HG03571 (cell line): ENCODE results near the gene EIF3M.
A peak's percentile ranks its signal among the peaks of the same experiment; 100 is the strongest.

ENCODE experiments used
- ATAC-seq: cut with Tn5 transposase; IDR thresholded peaks from one replicate; pipeline ENCODE4 v1.9.1; 2021; ENCODE audit not compliant: unreplicated experiment

Gene EIF3M

GRCh38 chr11:32583459-32584271 lies at the start of gene EIF3M:
Gene EIF3M, plus strand, starts transcription at chr11:32583831. Its CDS starts 57 bp downstream, at chr11:32583888.
- peak; percentile 96 for ATAC-seq

- no peak for ATAC-seq
These were observed 44.8 kb upstream of the EIF3M start for GRCh38 chr11:32538804-32539203.

DNA sequence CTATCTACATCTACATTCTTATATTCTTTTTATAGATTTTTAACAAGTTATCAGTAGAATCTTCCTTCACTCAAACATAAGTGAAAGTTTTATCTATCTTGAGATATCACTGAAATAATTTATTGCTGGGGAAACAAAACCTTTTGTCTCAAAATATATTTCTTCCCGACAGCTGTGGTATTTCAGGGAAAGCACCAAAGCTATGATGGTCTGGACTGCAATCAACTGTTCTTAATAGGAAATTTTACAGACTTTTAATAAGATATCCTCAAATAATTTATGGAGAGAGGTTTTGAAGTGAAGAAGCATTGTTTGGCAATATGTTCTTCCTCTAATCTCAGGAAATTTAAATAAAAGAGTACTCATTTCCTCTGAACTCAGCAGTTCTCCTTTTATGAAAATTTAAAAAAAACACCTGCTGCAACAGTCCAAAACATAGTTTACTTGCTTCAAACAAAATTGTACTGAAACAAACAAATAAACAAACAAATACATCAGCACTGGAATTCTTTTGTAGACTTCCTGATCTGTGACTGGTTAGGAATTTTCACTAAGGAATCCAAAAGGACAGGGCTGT lies 33.9 kb upstream of the EIF3M start:
- no peak for ATAC-seq

DNA sequence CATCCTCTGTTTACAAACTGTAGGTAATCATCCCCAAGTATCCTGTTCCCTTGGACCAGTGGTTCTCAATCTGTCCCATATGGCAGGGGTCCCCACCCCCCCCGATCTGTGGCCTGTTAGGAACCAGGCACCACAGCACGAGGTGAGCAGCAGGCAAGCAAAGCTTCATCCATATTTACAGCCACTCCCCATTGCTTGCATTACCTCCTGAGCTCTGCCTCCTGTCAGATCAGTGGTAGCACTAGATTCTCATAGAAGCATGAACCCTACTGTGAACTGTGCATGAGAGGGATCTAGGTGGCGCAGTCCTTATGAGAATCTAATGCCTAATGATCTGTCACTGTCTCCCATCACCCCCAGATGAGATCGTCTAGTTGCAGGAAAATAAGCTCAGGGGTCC lies 33.4 kb upstream of the EIF3M start:
- no peak for ATAC-seq

- ATAC-seq: no peak
These were observed 28.5 kb upstream of the EIF3M start for GRCh38 chr11:32555091-32555490.

- ATAC-seq: no peak
These were observed 27.7 kb upstream of the EIF3M start for GRCh38 chr11:32555895-32556294.

DNA sequence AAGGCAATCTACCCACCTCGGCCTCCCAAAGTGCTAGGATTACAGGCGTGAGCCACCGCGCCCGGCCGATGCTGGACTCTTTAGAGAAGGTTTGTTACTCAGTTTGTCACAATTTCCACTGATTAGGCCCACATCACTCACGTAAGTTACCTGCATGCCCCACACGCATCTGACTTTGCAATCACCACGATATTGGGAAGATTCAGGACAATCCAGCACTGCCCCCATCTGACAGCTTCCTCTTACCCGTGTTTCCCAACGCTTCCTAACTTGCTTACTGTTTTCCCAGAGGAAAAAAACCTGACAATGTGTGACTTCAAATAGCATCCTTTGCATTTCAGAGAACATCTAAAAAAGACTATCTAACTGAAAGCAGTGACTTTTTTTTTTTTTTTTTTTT lies 21.8 kb upstream of the EIF3M start:
- no peak for ATAC-seq

DNA sequence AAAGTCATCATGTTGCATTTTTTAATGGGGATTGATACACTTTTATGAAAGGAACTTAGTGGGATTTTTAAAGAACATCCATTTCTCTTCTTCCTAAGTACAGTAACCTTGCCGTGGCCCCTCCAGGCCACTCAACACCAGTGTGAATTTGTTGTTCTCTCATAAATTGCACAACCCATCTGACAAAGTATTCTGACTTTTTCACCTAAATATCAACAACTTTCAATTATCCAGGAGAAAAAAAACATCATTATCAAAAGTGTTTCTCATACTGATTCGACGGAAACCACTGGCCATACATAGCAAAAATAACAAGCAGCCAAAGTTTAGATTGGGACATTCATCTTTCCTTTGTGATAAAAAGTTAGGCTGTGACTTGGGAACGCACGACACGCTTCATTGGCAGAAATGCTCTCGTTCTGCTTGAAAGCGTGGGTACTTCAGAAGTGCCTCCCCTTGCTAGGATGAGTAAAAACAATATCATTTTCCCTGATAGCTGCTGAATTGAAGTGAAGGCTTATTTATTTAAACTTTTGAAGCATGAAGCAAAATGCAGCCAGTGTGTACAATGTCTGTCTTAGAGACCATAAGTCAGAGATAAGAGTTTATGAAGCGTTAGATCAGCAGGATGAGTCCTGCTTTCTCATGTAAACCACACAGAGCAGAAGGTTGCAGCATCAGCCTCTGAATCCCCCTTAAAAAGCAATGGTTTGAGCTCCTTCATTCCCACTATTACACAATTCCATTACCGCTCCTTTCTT lies 20.6 kb upstream of the EIF3M start:
- ATAC-seq: no peak

DNA sequence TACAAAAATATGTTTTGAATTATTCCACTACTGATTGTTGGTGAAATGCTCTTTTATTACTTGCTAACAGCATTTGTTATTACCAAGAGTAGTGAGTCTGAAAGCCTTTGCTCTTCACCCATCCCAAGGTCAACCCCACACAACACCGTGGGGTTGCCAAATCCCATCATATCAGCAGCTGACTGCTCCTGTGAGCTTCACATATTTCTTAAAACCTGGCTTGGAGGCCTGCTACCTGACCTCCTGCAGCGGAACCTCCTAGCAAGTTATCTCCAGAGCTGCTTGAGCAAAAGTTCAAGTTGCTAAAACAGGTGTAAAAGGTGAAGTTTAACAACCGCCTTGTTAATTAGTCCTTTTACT lies 20.1 kb upstream of the EIF3M start:
- no peak for ATAC-seq

- no peak for ATAC-seq
These were observed 17.1 kb upstream of the EIF3M start for GRCh38 chr11:32566517-32566916.

DNA sequence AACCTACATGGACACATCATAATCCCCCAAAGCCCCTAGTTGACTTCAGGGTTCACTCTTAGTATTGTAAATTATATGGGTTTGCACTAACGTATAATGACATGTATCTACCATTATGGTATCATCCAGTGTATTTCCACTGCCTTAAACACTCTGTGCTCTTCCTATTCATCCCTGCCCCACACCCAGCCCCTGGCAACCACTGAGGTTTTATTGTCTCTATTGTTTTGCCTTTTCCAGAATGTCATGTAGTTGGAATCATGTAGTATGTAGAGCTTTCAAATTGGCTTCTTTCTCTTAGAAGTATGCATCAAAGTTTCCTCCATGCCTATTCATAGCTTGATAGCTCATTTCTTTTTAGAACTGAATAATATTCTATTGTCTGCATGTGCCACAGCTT lies 16.5 kb upstream of the EIF3M start:
- ATAC-seq: no peak

- no peak for ATAC-seq
These were observed 14.2 kb upstream of the EIF3M start for GRCh38 chr11:32569313-32569881.

DNA sequence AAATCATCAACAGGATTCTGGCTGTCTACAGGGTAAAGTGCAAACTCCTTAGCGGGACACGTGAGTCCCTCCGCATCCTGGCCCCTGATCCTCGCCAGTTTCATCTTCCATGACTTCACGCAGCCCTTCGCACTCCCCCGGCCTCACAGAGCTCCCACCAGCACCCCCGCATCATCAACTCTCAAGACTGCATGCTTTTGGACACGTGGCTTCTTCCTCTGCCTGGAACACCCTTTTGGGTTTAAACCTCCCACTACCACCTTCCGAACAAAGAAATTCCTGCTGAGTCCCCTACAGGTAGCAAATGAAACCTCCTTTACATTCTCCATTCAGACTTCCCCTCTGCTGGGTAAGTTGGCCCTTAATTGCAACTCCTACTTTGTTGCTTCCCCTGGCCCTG lies 12.6 kb upstream of the EIF3M start:
- ATAC-seq: no peak

DNA sequence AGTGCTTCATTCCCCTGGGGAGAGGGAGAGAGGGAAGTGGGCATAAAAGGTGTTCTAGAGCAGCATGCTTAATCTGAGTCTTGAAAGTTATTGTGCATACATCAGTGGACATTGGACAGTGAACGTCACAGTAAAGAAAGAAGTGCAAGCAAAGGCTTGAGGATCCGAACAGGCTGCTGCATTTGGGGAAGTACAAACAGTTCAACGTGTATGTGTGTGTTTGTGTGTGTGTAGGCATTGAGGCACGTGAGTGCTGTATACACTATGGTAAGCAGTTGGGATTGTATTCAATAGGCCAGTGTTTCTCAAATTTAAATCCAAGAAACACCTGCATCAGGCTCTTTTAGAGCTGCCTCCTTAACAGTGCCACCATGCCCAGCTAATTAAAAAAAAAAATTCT lies 10.4 kb upstream of the EIF3M start:
- ATAC-seq: no peak

- ATAC-seq: no peak
These were observed 9.2 kb upstream of the EIF3M start for GRCh38 chr11:32574421-32574820.

GRCh38 chr11:32575070-32575469 lies 8.6 kb upstream of the EIF3M start:
- no peak for ATAC-seq

DNA sequence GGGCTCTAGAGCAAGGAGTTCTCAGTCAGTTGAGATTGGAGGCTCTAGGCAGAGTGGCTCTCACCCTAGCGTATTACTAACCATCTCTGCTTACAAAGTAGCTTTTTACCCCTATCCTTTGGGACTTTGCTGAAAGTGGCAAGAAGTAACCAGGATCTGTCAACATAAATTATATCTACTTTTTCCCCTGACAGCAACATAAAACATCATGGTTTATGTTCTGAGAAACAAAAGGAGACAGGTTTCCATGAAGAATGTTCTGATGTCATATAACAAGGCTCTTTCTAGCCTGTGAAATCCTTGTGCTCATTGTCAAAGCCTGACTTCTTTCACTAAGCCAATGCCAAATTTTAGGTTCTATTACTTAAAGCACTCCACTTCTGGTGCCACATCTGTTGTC lies 7.2 kb upstream of the EIF3M start:
- no peak for ATAC-seq

DNA sequence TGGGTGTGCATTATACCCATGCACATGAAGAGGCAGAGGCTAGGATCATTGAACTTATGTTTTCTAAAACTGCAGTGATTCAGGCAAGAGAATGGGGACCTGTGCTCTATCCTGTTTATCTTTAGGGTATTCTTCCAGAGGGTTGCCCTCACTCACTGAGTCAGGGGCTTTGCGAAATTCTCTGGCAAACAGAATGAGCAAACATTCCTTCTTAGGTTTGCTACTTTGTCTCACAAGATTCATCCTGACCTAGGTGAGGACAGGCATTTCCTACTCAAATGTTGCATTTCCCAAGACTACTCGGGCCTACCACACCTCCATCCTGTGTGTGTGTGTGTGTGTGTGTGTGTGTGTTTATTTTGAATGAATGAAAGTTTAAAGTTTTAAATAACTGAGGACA lies 2.7 kb upstream of the EIF3M start:
- ATAC-seq: no peak

DNA sequence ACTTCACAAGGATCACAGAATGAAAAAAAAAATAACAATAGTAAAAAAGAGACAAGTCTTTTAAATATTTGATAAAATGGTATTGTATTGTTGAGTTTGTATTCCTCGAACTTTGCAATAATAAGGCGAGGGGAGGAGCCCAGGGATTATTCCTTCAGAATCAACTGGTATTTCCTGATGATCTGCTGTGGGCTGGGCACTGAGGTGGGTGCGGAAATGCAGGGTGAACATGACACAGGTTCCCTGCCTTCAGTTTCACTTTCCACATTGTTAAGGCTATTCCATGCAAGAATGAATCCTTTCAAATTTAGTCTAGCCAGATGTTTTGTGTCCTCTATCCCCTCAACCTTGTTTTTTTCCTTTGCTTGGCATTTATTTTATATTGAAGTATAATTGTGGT lies 2.1 kb upstream of the EIF3M start:
- ATAC-seq: no peak

DNA sequence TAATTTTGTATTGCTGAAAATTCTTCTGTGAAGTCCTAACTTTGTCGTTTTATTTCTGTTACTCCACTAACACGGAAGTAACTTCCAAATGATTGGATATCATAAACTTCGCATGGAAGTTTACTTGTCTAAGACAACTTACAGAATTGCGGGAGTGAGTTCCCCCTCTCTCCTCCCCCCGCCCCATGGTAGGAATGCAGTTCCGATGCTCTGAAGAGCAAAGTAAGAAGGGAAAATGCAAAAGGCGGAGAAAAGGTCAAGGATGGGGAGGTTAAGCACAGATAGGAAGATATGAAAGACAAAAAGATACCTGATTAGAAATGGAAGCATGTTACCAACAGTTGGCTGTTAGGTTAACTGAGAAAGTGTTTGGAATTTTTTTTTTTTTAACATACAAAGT lies 1.3 kb downstream of the EIF3M start:
- ATAC-seq: no peak

- ATAC-seq: no peak
These were observed 3.1 kb downstream of the EIF3M start for GRCh38 chr11:32586576-32587190.
